Measurements from ENCODE around the gene ZAP70. TPM values are rescaled to one million over a fixed set of nuclear protein-coding genes. Genes with fewer than 3 reads are reported as not detected.

The ZAP70 gene
- total and polyA plus RNA-seq, 2 donors from 2014 or later, result 0.37 to 15.0 TPM

DNA sequence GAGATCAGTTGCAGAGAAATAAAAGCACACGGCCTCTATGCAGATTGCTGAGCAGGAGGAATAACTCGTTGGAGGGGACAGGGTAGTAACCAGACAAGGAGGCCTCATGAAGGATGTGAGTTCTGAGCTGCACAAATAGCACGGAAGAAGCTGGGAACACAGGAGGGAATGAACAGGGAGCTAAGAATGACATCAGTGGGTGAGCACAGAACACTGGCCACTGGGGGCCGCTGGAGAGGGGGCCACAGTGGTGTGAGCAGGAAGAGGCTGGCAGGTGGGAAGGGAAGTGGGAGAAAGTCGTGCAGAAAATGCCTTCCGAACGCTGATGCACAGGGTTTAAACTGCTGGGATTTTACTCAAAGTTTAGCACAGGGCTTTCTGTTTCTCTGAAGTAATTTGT, 61.0 kb downstream of the ZAP70 start:
- no peak overlapping the region for H3K9ac ChIP-seq (ENCODE audit: low read length in 3 of 3)

DNA sequence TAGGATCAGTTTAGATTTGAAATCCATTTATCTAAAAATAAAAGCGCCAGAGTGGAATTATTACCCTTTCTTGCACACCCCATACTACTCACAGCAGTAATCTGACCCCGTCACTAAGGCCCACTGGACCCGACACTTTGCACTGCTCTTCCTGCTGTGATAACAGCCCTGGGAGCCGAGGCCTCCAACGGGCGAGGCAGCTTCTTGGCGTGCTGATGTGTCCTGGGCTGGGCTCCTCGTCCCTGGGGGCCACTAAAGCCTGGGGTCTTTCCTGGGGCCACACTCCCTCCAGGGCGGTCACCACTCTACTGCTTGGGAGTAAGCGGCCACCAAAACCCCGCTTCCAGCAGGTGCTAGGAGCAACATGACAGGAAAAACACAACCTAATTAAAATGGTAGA, 61.7 kb downstream of the ZAP70 start:
- FAIRE-seq, result no peak
- H3K27ac ChIP-seq (ENCODE audit: low read depth in 2 of 2, low read length in 2 of 2), result no peak overlapping the region
- H3K36me3 ChIP-seq (ENCODE audit: control insufficient read depth in 2 of 3, insufficient read depth in 3 of 3, low read length in 3 of 3), result peaks cover 0 to 25% (median 24%) of the 10 kb centered on the region in 3 donors
- H3K9me3 ChIP-seq (ENCODE audit: control insufficient read depth in 2 of 3, insufficient read depth in 1 of 3, low read length in 3 of 3), result no peaks in the 10 kb centered on the region
- no peak overlapping the region for H3K9ac ChIP-seq (ENCODE audit: low read length in 3 of 3)
- peak in 1 of 5 donors; percentile 43 for DNase-seq
- no peaks in the 10 kb centered on the region for H3K27me3 ChIP-seq (ENCODE audit: control insufficient read depth, insufficient read depth, low read length)
- no peak overlapping the region for H3K4me3 ChIP-seq (ENCODE audit: low read length in 3 of 3)
- H3K4me1 ChIP-seq (ENCODE audit: control insufficient read depth in 2 of 3, insufficient read depth in 2 of 3, low read depth in 1 of 3, low read length in 3 of 3), result no peaks in the 10 kb centered on the region
- TF ChIP-seq, protein P1, sequence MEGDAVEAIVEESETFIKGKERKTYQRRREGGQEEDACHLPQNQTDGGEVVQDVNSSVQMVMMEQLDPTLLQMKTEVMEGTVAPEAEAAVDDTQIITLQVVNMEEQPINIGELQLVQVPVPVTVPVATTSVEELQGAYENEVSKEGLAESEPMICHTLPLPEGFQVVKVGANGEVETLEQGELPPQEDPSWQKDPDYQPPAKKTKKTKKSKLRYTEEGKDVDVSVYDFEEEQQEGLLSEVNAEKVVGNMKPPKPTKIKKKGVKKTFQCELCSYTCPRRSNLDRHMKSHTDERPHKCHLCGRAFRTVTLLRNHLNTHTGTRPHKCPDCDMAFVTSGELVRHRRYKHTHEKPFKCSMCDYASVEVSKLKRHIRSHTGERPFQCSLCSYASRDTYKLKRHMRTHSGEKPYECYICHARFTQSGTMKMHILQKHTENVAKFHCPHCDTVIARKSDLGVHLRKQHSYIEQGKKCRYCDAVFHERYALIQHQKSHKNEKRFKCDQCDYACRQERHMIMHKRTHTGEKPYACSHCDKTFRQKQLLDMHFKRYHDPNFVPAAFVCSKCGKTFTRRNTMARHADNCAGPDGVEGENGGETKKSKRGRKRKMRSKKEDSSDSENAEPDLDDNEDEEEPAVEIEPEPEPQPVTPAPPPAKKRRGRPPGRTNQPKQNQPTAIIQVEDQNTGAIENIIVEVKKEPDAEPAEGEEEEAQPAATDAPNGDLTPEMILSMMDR (IDR thresholded peaks at IDR 0.05; ENCODE audit: borderline replicate concordance, extremely low read depth, insufficient read depth), result no peak
- intact Hi-C loops (cut with DNase I), result no loop called here

More for the DNA sequence above, 61.0 kb downstream of the ZAP70 start:
- FAIRE-seq (no peak), DNase-seq (peak in 3 of 5 donors; percentile 12 to 36 (median 32))
- H3K27ac ChIP-seq (ENCODE audit: low read depth in 2 of 2, low read length in 2 of 2), result no peak overlapping the region
- TF ChIP-seq, protein P1 (IDR thresholded peaks at IDR 0.05; ENCODE audit: borderline replicate concordance, extremely low read depth, insufficient read depth), result no peak
- peaks cover 0 to 25% (median 24%) of the 10 kb centered on the region in 3 donors for H3K36me3 ChIP-seq (ENCODE audit: control insufficient read depth in 2 of 3, insufficient read depth in 3 of 3, low read length in 3 of 3)
- no peaks in the 10 kb centered on the region for H3K9me3 ChIP-seq (ENCODE audit: control insufficient read depth in 2 of 3, insufficient read depth in 1 of 3, low read length in 3 of 3)
- H3K27me3 ChIP-seq (ENCODE audit: control insufficient read depth, insufficient read depth, low read length), result no peaks in the 10 kb centered on the region
- H3K4me3 ChIP-seq (ENCODE audit: low read length in 3 of 3), result no peak overlapping the region
- intact Hi-C loops (cut with DNase I), result no loop called here
- H3K4me1 ChIP-seq (ENCODE audit: control insufficient read depth in 2 of 3, insufficient read depth in 2 of 3, low read depth in 1 of 3, low read length in 3 of 3), result no peaks in the 10 kb centered on the region

DNA sequence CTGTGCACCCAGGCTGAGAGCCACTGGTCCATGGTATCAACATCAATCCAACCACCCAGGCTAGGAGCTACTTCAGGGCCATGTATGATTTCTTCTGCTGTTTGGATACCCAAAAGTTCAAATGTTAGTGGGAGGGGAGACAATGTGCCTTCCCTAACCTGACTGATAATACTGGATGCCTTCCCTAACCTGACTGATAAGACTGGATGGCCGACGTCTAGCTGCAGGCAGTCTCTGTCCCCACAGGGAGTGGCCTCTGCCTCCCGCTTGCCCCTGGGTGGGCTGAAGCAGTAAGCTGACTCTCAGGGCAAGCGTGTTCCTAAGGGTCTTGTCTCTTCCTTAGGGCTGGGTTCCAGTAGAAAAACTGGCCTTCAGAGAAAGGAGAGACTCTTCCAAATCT, 65.8 kb downstream of the ZAP70 start:
- H3K27ac ChIP-seq (ENCODE audit: low read depth in 2 of 2, low read length in 2 of 2), result no peak overlapping the region
- H3K4me1 ChIP-seq (ENCODE audit: control insufficient read depth in 2 of 3, insufficient read depth in 2 of 3, low read depth in 1 of 3, low read length in 3 of 3), result no peaks in the 10 kb centered on the region
- peak in 1 of 5 donors; percentile 53 for DNase-seq
- H3K9me3 ChIP-seq (ENCODE audit: control insufficient read depth in 2 of 3, insufficient read depth in 1 of 3, low read length in 3 of 3), result no peaks in the 10 kb centered on the region
- TF ChIP-seq, protein P1 (IDR thresholded peaks at IDR 0.05; ENCODE audit: borderline replicate concordance, extremely low read depth, insufficient read depth), result no peak
- FAIRE-seq, result no peak
- no peaks in the 10 kb centered on the region for H3K27me3 ChIP-seq (ENCODE audit: control insufficient read depth, insufficient read depth, low read length)
- intact Hi-C loops (cut with DNase I), result no loop called here
- H3K4me3 ChIP-seq (ENCODE audit: low read length in 3 of 3), result no peak overlapping the region
- no peak overlapping the region for H3K9ac ChIP-seq (ENCODE audit: low read length in 3 of 3)
- H3K36me3 ChIP-seq (ENCODE audit: control insufficient read depth in 2 of 3, insufficient read depth in 3 of 3, low read length in 3 of 3), result peaks cover 0 to 11% (median 9%) of the 10 kb centered on the region in 3 donors

- Histone ChIP-seq H3K36me3 (ENCODE audit: control insufficient read depth in 2 of 3, insufficient read depth in 3 of 3, low read length in 3 of 3) (peaks cover 0 to 1% (median 0%) of the 10 kb centered on the region in 3 donors), H3K27ac (ENCODE audit: low read depth in 2 of 2, low read length in 2 of 2) (no peak overlapping the region), H3K27me3 (ENCODE audit: control insufficient read depth, insufficient read depth, low read length) (no peaks in the 10 kb centered on the region), H3K9ac (ENCODE audit: low read length in 3 of 3) (no peak overlapping the region), H3K4me3 (ENCODE audit: low read length in 3 of 3) (no peak overlapping the region), H3K9me3 (ENCODE audit: control insufficient read depth in 2 of 3, insufficient read depth in 1 of 3, low read length in 3 of 3) (no peaks in the 10 kb centered on the region), H3K4me1 (ENCODE audit: control insufficient read depth in 2 of 3, insufficient read depth in 2 of 3, low read depth in 1 of 3, low read length in 3 of 3) (no peaks in the 10 kb centered on the region)
- FAIRE-seq (no peak), DNase-seq (no peak)
- intact Hi-C loops (cut with DNase I), result no loop called here
- TF ChIP-seq, protein P1 (IDR thresholded peaks at IDR 0.05; ENCODE audit: borderline replicate concordance, extremely low read depth, insufficient read depth), result no peak
These were observed 68.6 kb downstream of the ZAP70 start for GRCh38 chr2:97781981-97782380.
